ENCODE measurements around the gene P4HA1. TPM values are rescaled to one million over a fixed set of nuclear protein-coding genes. Genes with fewer than 3 reads are reported as not detected.

P4HA1 gene
- total RNA-seq, 1 experiment from 2014 or later, result 46.5 TPM

DNA sequence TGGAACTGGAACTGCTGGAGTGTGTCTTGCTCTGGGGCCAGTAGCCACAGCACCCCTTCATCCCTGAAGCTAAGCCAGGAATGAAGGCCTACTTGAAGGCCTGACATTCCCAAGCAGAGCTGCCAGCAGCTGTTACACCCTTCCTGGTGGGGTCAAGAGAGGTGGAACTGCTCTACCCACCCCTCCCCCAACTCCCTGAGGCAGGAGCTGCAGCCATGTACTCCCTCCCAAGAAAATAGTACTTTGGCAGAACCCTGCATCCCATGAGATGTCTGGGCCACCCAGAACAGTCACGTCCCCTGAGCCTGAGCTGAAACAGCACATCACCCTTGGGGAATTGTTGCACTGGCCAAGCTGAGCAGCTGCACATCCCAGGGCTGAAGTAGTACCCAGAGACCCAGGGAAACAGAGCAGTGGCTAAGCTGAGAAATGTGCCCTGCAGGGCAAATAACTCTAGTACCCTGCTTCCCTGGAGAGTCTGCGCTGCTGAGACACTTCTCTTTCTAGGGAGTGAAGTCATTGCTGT, 78.6 kb downstream of the P4HA1 start:
- TF ChIP-seq, protein P1, sequence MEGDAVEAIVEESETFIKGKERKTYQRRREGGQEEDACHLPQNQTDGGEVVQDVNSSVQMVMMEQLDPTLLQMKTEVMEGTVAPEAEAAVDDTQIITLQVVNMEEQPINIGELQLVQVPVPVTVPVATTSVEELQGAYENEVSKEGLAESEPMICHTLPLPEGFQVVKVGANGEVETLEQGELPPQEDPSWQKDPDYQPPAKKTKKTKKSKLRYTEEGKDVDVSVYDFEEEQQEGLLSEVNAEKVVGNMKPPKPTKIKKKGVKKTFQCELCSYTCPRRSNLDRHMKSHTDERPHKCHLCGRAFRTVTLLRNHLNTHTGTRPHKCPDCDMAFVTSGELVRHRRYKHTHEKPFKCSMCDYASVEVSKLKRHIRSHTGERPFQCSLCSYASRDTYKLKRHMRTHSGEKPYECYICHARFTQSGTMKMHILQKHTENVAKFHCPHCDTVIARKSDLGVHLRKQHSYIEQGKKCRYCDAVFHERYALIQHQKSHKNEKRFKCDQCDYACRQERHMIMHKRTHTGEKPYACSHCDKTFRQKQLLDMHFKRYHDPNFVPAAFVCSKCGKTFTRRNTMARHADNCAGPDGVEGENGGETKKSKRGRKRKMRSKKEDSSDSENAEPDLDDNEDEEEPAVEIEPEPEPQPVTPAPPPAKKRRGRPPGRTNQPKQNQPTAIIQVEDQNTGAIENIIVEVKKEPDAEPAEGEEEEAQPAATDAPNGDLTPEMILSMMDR (IDR thresholded peaks at IDR 0.05; ENCODE audit: insufficient read depth in 1 of 2, low read depth in 1 of 2, low read length in 1 of 2, severe bottlenecking in 1 of 2, unreplicated experiment in 1 of 2), result no peak
- Histone ChIP-seq H3K4me3 (ENCODE audit: low read depth, low read length) (no peak overlapping the region), H3K36me3 (ENCODE audit: control insufficient read depth, insufficient read depth, low read length) (peaks cover 4% of the 10 kb centered on the region), H3K4me1 (no peaks in the 10 kb centered on the region), H3K9me3 (no peaks in the 10 kb centered on the region), H3K27me3 (replicated peaks; ENCODE audit: control insufficient read depth, insufficient read depth, low read length) (no peaks in the 10 kb centered on the region)
- no peak overlapping the region for H3K4me3 Mint-ChIP-seq (ENCODE audit: unreplicated experiment)
- intact Hi-C loops (cut with micrococcal nuclease; ENCODE audit: unreplicated experiment), result no loop called here
- H3K9me3 Mint-ChIP-seq (ENCODE audit: unreplicated experiment), result peaks cover 18% of the 10 kb centered on the region
- peaks cover 30% of the 10 kb centered on the region for H3K36me3 Mint-ChIP-seq (ENCODE audit: insufficient read depth, unreplicated experiment)
- POLR2A ChIA-PET, result no interaction called here
- no peaks in the 10 kb centered on the region for H3K27me3 Mint-ChIP-seq (ENCODE audit: insufficient read depth, unreplicated experiment)
- CTCF ChIA-PET, result no interaction called here
- no TSS peak for BruUV-seq (replicated peaks)
- peak; percentile 21 to 45 for DNase-seq
- H3K27ac Mint-ChIP-seq (ENCODE audit: unreplicated experiment), result no peak overlapping the region
- no peaks in the 10 kb centered on the region for H3K4me1 Mint-ChIP-seq (ENCODE audit: low read depth, unreplicated experiment)

DNA sequence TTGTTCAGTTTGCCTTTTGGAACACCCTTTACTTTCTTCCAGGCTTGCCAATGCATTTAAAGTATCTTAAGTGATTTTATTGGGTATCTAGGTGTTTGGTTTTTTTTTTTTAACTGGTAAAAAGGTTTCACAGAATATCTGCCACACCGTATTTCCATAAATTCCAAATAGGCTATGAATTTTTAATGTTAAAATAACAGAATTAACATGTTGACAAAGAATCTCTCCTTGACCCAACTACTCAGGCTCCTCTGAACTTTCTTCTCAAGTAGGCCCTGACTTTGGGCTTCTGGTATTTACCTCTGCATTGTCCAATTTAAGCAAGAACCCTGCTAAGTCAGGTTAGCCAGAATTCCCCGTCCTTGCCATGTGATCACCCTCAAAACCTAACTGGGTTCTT, 80.9 kb downstream of the P4HA1 start:
- no peaks in the 10 kb centered on the region for H3K9me3 ChIP-seq
- intact Hi-C loops (cut with micrococcal nuclease; ENCODE audit: unreplicated experiment), result no loop called here
- no peak for DNase-seq
- BruUV-seq (replicated peaks), result no TSS peak
- Mint-ChIP-seq H3K27ac (ENCODE audit: unreplicated experiment) (peak overlapping the region; percentile 7), H3K27me3 (ENCODE audit: insufficient read depth, unreplicated experiment) (no peaks in the 10 kb centered on the region), H3K4me3 (ENCODE audit: unreplicated experiment) (no peak overlapping the region), H3K36me3 (ENCODE audit: insufficient read depth, unreplicated experiment) (peaks cover 24% of the 10 kb centered on the region), H3K4me1 (ENCODE audit: low read depth, unreplicated experiment) (no peaks in the 10 kb centered on the region), H3K9me3 (ENCODE audit: unreplicated experiment) (peaks cover 10% of the 10 kb centered on the region)
- H3K4me1 ChIP-seq, result no peaks in the 10 kb centered on the region
- H3K27me3 ChIP-seq (replicated peaks; ENCODE audit: control insufficient read depth, insufficient read depth, low read length), result no peaks in the 10 kb centered on the region
- ChIA-PET CTCF (no interaction called here), POLR2A (no interaction called here)
- TF ChIP-seq, protein P1 (IDR thresholded peaks at IDR 0.05; ENCODE audit: insufficient read depth in 1 of 2, low read depth in 1 of 2, low read length in 1 of 2, severe bottlenecking in 1 of 2, unreplicated experiment in 1 of 2), result no peak
- H3K36me3 ChIP-seq (ENCODE audit: control insufficient read depth, insufficient read depth, low read length), result peaks cover 3% of the 10 kb centered on the region
- no peak overlapping the region for H3K4me3 ChIP-seq (ENCODE audit: low read depth, low read length)

GRCh38 chr10:73003822-73004221, 92.8 kb downstream of the P4HA1 start:
- ChIA-PET CTCF (no interaction called here), POLR2A (no interaction called here)
- no peak for DNase-seq
- no peak overlapping the region for H3K4me3 Mint-ChIP-seq (ENCODE audit: unreplicated experiment)
- no peak overlapping the region for H3K4me3 ChIP-seq (ENCODE audit: low read depth, low read length)
- no peaks in the 10 kb centered on the region for H3K9me3 Mint-ChIP-seq (ENCODE audit: unreplicated experiment)
- no peaks in the 10 kb centered on the region for H3K4me1 ChIP-seq
- H3K27me3 Mint-ChIP-seq (ENCODE audit: insufficient read depth, unreplicated experiment), result no peaks in the 10 kb centered on the region
- H3K36me3 Mint-ChIP-seq (ENCODE audit: insufficient read depth, unreplicated experiment), result peaks cover 23% of the 10 kb centered on the region
- no peaks in the 10 kb centered on the region for H3K4me1 Mint-ChIP-seq (ENCODE audit: low read depth, unreplicated experiment)
- peaks cover 2% of the 10 kb centered on the region; the same call in 1 of the 2 replicates for H3K36me3 ChIP-seq (ENCODE audit: control insufficient read depth, insufficient read depth, low read length)
- H3K27ac Mint-ChIP-seq (ENCODE audit: unreplicated experiment), result no peak overlapping the region
- no peaks in the 10 kb centered on the region for H3K27me3 ChIP-seq (replicated peaks; ENCODE audit: control insufficient read depth, insufficient read depth, low read length)
- TF ChIP-seq, protein P1 (IDR thresholded peaks at IDR 0.05; ENCODE audit: insufficient read depth in 1 of 2, low read depth in 1 of 2, low read length in 1 of 2, severe bottlenecking in 1 of 2, unreplicated experiment in 1 of 2), result no peak
- H3K9me3 ChIP-seq, result no peaks in the 10 kb centered on the region
- intact Hi-C loops (cut with micrococcal nuclease; ENCODE audit: unreplicated experiment), result no loop called here
- BruUV-seq (replicated peaks), result no TSS peak

Measured in Caco-2 (cell line).